ENCODE data around the gene LSM14B.

DNA sequence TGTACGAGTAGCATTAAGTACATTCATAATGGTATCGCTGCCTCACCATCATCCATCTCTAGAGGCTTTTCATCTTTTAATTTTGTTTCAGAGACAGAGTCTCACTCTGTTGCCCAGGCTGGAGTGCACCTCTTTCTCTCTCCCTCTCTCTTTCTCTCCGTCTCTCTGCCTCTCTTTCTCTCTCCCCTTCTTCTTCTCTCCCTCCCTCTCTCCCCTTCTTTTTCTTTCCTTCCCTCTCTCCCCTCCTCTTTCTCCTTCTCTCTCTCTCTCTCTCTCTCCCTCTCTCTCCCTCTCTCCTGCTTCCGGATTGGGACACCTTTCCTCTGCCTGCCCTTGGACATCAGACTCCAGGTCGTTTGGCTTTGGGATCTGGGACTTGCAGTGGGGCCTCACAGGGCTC, 39.0 kb upstream of the LSM14B start:
- TF ChIP-seq, protein P1, sequence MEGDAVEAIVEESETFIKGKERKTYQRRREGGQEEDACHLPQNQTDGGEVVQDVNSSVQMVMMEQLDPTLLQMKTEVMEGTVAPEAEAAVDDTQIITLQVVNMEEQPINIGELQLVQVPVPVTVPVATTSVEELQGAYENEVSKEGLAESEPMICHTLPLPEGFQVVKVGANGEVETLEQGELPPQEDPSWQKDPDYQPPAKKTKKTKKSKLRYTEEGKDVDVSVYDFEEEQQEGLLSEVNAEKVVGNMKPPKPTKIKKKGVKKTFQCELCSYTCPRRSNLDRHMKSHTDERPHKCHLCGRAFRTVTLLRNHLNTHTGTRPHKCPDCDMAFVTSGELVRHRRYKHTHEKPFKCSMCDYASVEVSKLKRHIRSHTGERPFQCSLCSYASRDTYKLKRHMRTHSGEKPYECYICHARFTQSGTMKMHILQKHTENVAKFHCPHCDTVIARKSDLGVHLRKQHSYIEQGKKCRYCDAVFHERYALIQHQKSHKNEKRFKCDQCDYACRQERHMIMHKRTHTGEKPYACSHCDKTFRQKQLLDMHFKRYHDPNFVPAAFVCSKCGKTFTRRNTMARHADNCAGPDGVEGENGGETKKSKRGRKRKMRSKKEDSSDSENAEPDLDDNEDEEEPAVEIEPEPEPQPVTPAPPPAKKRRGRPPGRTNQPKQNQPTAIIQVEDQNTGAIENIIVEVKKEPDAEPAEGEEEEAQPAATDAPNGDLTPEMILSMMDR (IDR thresholded peaks at IDR 0.05): no peak
- TF ChIP-seq ZFX (IDR thresholded peaks at IDR 0.05; ENCODE audit: borderline replicate concordance): no peak
